Thymus (tissue), 11 donors: ENCODE results near the gene VPS13D. TPM values are rescaled to one million over a fixed set of nuclear protein-coding genes. Genes with fewer than 3 reads are reported as not detected.

ENCODE experiments used
- DNase-seq, 9 donors: peaks; one replicate each; pipeline ENCODE4 v3.0.0-alpha.2; 2013; ENCODE audit warnings: low spot score in 9 of 9, low read depth in 6 of 9, missing footprints in 1 of 9
- H3K27ac ChIP-seq, 2 donors: one replicate each; pipeline ENCODE4 v1.5.1; 2013; ENCODE audit warnings: control low read depth in 1 of 2, low read depth in 1 of 2, low read length in 1 of 2, mild to moderate bottlenecking in 1 of 2, moderate library complexity in 1 of 2
- H3K27me3 ChIP-seq, 2 donors: one replicate each; pipeline ENCODE4 v1.5.1; 2013; ENCODE audit warnings: low read length in 1 of 2; ENCODE audit not compliant: control insufficient read depth in 2 of 2, insufficient read depth in 1 of 2
- H3K36me3 ChIP-seq, 2 donors: one replicate each; pipeline ENCODE4 v1.5.1; 2013; ENCODE audit warnings: low read length in 1 of 2, mild to moderate bottlenecking in 1 of 2, moderate library complexity in 1 of 2; ENCODE audit not compliant: control insufficient read depth in 2 of 2, insufficient read depth in 2 of 2
- H3K4me1 ChIP-seq, 2 donors: one replicate each; pipeline ENCODE4 v1.5.1; 2013; ENCODE audit warnings: low read length in 2 of 2; ENCODE audit not compliant: control insufficient read depth in 2 of 2, insufficient read depth in 2 of 2
- H3K4me3 ChIP-seq, 2 donors: one replicate each; pipeline ENCODE4 v1.5.1; 2013; ENCODE audit warnings: low read length in 2 of 2, control low read depth in 1 of 2, mild to moderate bottlenecking in 1 of 2
- H3K9me3 ChIP-seq, 2 donors: one replicate each; pipeline ENCODE4 v1.5.1; 2013; ENCODE audit warnings: low read length in 1 of 2, mild to moderate bottlenecking in 1 of 2; ENCODE audit not compliant: control insufficient read depth in 2 of 2, insufficient read depth in 1 of 2
- WGBS: extraction: QIAGEN DNeasy Blood & Tissue Kit; methylation state at CpG from one replicate; pipeline ENCODE4 v1.1.7; 2013; 5-methylcytosine and 5-hydroxymethylcytosine counted together
- polyA plus RNA-seq: library from polyadenylated mRNA; stranded (reverse); fragments of 200-250 nt; gene quantifications from one replicate; pipeline ENCODE4 v1.2.3, GENCODE V29; 2013
- total RNA-seq: library from RNA; stranded (reverse); fragments of 120-200 nt; gene quantifications from one replicate; pipeline ENCODE4 v1.2.4, GENCODE V29; 2013
- donor health status: healthy.

The VPS13D gene
- total and polyA plus RNA-seq, 2 donors: 10.2 to 21.7 TPM

DNA sequence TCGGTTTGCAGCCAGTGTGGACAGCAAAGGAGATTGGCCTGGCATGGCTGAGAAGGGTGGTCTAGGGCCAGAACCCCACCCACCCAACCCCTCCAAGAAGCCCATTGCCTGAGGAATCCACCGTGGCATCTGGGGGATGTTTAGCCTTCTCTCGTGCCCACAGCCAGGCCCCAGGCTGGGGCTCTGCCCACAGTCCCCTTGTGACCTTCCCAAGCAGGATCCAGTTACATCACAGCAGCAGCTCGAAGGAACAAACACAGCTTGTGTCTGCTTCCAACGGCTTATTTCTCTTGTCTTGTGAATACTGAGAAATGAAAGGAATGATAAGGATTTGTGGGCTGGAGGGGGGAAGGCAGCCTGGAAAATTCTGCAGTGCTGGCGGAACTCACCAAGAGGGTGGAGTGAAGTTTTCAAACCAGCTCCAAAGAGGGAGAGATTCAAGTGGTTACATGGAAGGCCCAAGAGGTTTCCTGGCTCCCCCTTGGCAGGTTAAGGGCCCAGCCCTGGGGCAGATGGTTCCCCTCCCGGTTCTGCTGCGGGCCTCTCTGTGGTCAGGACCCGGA is 326.6 kb downstream of the VPS13D start:
- Histone ChIP-seq H3K36me3 (no peaks in the 10 kb centered on the region), H3K27me3 (no peaks in the 10 kb centered on the region), H3K9me3 (peaks cover 0 to under 1% of the 10 kb centered on the region in 2 donors), H3K4me3 (no peak overlapping the region), H3K4me1 (no peaks in the 10 kb centered on the region), H3K27ac (peak overlapping the region in 1 of 2 donors; percentile 5)
- no peak for DNase-seq
- 60% methylated on average over 9 of the region's 9 CpGs for WGBS

DNA sequence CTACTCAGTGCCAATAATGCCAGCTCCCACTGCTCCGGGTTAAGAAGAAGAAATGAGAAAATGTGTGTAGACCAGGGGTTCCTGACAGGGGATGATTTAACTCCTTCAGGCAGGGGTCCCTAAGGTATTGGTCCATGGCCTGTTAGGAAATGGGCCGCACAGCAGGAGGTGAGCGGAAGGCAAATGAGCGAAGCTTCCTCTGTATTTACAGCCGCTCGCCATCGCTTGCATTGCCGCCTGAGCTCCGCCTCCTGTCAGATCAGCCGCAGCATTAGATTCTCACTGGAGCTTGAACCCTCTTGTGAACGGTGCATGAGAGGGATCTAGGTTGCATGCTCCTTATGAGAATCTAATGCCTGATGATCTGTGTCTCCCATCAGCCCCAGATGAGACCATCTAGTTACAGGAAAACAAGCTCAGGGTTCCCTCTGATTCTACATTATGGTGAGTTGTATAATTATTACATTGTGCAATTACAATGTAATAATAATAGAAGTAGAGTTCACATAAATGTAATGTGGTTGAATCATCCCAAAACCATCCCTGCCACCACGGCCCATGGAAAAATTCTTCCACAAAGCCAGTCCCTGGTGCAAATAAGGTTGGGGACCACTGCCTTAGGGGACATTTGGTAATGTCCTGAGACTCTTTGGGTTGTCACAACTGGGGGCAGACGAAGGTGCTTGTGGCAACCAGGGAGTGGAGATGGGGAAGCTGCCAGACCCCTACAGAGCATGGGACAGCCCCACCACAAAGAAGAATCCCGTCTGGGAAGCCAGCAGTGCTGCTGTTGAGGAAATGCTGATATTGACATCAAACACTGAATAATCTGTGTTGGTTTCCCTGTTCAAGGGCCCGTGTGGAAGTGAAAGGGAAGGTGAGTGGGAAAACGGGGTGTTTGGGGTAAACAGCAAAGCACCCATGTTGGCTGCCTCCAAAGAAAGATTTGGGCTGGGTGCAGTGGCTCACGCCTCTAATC is 327.4 kb downstream of the VPS13D start:
- no peak for DNase-seq
- Histone ChIP-seq H3K27ac (no peak overlapping the region), H3K4me1 (no peaks in the 10 kb centered on the region), H3K4me3 (no peak overlapping the region), H3K36me3 (no peaks in the 10 kb centered on the region), H3K9me3 (peaks cover 0 to 3% of the 10 kb centered on the region in 2 donors), H3K27me3 (no peaks in the 10 kb centered on the region)
- WGBS: 91% methylated on average over 17 of the region's 17 CpGs

DNA sequence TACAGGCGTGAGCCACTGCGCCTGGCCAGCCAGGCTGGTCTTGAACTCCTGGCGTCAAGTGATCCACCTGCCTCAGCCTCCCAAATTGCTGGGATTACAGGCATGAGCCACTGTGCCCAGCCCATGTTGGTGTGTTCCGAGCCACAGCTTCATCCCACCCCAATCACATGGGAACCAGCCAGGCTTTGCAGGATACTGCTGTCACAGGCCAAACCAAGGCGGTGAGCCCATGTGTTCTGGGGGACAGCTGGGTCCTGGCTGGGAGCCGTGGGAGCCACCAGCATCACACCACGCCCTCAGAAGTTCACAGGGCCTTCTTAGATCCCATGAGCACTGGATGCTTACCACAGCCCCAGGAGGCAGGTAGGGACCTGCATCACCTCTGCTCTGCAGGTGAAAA is 331.3 kb downstream of the VPS13D start:
- WGBS: 96% methylated on average over 7 of the region's 7 CpGs
- H3K4me3 ChIP-seq: no peak overlapping the region
- peaks cover 2 to 22% of the 10 kb centered on the region in 2 donors for H3K9me3 ChIP-seq
- no peak overlapping the region for H3K27ac ChIP-seq
- no peak for DNase-seq
- no peaks in the 10 kb centered on the region for H3K36me3 ChIP-seq
- H3K4me1 ChIP-seq: no peaks in the 10 kb centered on the region
- no peaks in the 10 kb centered on the region for H3K27me3 ChIP-seq

Other genes with a start within 250 kb of the VPS13D start
- gene MFN2, start 249.6 kb upstream of the VPS13D start, total RNA-seq: 25.9 TPM
- 27.8 TPM for gene MFN2, start 249.6 kb upstream of the VPS13D start, polyA plus RNA-seq
- gene MIIP, start 210.5 kb upstream of the VPS13D start, total RNA-seq: 25.3 TPM
- 44.9 TPM for gene MIIP, start 210.5 kb upstream of the VPS13D start, polyA plus RNA-seq
- 0.94 TPM for gene TNFRSF8, start 166.7 kb upstream of the VPS13D start, total RNA-seq
- gene TNFRSF8, start 166.7 kb upstream of the VPS13D start, polyA plus RNA-seq: 3.3 TPM
- gene TNFRSF1B, start 63.0 kb upstream of the VPS13D start, total RNA-seq: 19.1 TPM
- 35.4 TPM for gene TNFRSF1B, start 63.0 kb upstream of the VPS13D start, polyA plus RNA-seq